ENCODE data around the gene RAVER2.

DNA sequence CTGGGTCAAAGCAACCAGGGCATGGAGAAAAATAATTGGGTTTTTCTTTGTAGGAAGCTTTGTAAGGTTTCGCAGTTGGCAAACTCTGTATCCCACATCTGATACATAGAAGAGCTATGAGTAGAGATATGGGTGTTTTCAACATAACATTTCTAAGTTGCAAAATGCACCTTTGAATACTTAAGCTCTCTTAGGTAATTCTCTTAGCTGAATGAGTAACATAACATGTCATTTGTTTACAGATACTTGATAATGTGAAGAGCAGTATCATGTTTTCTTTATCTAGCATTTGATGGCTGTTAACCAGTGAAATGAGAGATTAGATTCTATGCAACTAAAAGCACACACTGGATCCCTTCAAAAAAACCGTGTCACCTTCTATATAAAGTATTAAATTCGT, 21.6 kb downstream of the RAVER2 start:
- TF ChIP-seq, protein P1, sequence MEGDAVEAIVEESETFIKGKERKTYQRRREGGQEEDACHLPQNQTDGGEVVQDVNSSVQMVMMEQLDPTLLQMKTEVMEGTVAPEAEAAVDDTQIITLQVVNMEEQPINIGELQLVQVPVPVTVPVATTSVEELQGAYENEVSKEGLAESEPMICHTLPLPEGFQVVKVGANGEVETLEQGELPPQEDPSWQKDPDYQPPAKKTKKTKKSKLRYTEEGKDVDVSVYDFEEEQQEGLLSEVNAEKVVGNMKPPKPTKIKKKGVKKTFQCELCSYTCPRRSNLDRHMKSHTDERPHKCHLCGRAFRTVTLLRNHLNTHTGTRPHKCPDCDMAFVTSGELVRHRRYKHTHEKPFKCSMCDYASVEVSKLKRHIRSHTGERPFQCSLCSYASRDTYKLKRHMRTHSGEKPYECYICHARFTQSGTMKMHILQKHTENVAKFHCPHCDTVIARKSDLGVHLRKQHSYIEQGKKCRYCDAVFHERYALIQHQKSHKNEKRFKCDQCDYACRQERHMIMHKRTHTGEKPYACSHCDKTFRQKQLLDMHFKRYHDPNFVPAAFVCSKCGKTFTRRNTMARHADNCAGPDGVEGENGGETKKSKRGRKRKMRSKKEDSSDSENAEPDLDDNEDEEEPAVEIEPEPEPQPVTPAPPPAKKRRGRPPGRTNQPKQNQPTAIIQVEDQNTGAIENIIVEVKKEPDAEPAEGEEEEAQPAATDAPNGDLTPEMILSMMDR (optimal IDR thresholded peaks at IDR 0.05 in 1 of 3, IDR thresholded peaks at IDR 0.05 in 1 of 3, conservative IDR thresholded peaks at IDR 0.05 in 1 of 3; ENCODE audit: extremely low read depth in 1 of 3, insufficient read depth in 2 of 3, low read length in 3 of 3) = no peak
- no peak for TF ChIP-seq EZH2 (IDR thresholded peaks at IDR 0.05; ENCODE audit: low read length)

Data from keratinocyte (primary cell).